Keratinocyte (primary cell): ENCODE measurements around the gene GOLGB1.

Source experiments
- EZH2 ChIP-seq: IDR thresholded peaks from one replicate; pipeline ENCODE4 v1.6.1; 2012; ENCODE audit warnings: inconsistent platforms, mild to moderate bottlenecking, low read length, moderate library complexity
- TF ChIP-seq, protein P1 (sequence below), 3 experiments: IDR thresholded peaks in 1 of 3; conservative IDR thresholded peaks in 1 of 3; optimal IDR thresholded peaks in 1 of 3; 2 replicates in 2 of 3; 3 replicates in 1 of 3; pipeline versions ENCODE3 to v1.5.1; 2011; ENCODE audit warnings: low read length in 3 of 3, mild to moderate bottlenecking in 3 of 3, moderate library complexity in 2 of 3, control low read depth in 1 of 3, inconsistent platforms in 1 of 3; ENCODE audit not compliant: insufficient read depth in 2 of 3; ENCODE audit errors: extremely low read depth in 1 of 3

DNA sequence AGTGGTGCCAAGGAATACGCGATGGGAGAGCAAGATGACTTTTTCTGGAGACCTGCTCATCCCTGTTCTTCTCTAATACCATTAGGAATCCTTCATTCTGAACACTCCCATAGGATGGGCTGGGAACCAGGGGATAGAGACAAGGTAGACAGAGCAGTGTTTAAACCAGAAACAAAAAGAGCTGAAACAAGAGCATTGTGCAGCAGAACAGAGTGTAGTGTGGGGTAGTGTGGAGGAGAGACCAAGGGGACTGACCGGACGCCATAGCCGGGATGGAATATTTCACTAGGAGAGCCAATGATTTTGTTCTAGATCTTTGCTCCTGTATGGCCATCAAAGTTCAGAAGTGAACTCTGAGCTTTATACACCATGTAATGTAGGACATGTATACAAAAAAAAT is 104.5 kb downstream of the GOLGB1 start:
- TF ChIP-seq EZH2, result no peak
- TF ChIP-seq, protein P1, sequence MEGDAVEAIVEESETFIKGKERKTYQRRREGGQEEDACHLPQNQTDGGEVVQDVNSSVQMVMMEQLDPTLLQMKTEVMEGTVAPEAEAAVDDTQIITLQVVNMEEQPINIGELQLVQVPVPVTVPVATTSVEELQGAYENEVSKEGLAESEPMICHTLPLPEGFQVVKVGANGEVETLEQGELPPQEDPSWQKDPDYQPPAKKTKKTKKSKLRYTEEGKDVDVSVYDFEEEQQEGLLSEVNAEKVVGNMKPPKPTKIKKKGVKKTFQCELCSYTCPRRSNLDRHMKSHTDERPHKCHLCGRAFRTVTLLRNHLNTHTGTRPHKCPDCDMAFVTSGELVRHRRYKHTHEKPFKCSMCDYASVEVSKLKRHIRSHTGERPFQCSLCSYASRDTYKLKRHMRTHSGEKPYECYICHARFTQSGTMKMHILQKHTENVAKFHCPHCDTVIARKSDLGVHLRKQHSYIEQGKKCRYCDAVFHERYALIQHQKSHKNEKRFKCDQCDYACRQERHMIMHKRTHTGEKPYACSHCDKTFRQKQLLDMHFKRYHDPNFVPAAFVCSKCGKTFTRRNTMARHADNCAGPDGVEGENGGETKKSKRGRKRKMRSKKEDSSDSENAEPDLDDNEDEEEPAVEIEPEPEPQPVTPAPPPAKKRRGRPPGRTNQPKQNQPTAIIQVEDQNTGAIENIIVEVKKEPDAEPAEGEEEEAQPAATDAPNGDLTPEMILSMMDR (optimal IDR thresholded peaks at IDR 0.05 in 1 of 3, IDR thresholded peaks at IDR 0.05 in 1 of 3, conservative IDR thresholded peaks at IDR 0.05 in 1 of 3; ENCODE audit: extremely low read depth in 1 of 3, insufficient read depth in 2 of 3, low read length in 3 of 3), result no peak
